Measurements from ENCODE around the gene MSH3.

GRCh38 chr5:80607343-80607742 is 47.1 kb upstream of the MSH3 start:
- TF ChIP-seq, protein P1, sequence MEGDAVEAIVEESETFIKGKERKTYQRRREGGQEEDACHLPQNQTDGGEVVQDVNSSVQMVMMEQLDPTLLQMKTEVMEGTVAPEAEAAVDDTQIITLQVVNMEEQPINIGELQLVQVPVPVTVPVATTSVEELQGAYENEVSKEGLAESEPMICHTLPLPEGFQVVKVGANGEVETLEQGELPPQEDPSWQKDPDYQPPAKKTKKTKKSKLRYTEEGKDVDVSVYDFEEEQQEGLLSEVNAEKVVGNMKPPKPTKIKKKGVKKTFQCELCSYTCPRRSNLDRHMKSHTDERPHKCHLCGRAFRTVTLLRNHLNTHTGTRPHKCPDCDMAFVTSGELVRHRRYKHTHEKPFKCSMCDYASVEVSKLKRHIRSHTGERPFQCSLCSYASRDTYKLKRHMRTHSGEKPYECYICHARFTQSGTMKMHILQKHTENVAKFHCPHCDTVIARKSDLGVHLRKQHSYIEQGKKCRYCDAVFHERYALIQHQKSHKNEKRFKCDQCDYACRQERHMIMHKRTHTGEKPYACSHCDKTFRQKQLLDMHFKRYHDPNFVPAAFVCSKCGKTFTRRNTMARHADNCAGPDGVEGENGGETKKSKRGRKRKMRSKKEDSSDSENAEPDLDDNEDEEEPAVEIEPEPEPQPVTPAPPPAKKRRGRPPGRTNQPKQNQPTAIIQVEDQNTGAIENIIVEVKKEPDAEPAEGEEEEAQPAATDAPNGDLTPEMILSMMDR (IDR thresholded peaks at IDR 0.05): no peak
- TF ChIP-seq POLR2A (IDR thresholded peaks at IDR 0.05): no peak

All from testis (tissue), 2 donors.